OCI-LY7 (cell line): ENCODE measurements around the gene LRRFIP1.

Source experiments
- CTCF ChIP-seq: fragments of 200-600 bp; sonication (generic); conservative IDR thresholded peaks from 2 replicates; pipeline ENCODE4 v1.5.1; 2014; ENCODE audit warnings: mild to moderate bottlenecking, antibody characterized with exemption, low read length, moderate library complexity, mixed read lengths
- EZH2phosphoT487 ChIP-seq: fragments of 200-600 bp; sonication (generic); IDR thresholded peaks from 2 replicates; pipeline ENCODE4 v1.6.1; 2018; ENCODE audit warnings: low read depth, borderline replicate concordance, mild to moderate bottlenecking, mixed run types, antibody characterized with exemption, low read length, moderate library complexity, mixed read lengths

GRCh38 chr2:237727363-237727762 is 100.0 kb downstream of the LRRFIP1 start:
- TF ChIP-seq CTCF (no peak), EZH2phosphoT487 (no peak)
